Pancreas (tissue), 10 donors: ENCODE results near the gene NRIP2. TPM values are rescaled to one million over a fixed set of nuclear protein-coding genes. Genes with fewer than 3 reads are reported as not detected.

Experiments
- ATAC-seq, 4 donors: fragments of 200-7000 bp; cut with Tn5 transposase; one replicate each; pipeline versions ENCODE4 v1.8.0 to v1.9.1; 2020; ENCODE audit warnings: mild to moderate bottlenecking in 4 of 4, moderate library complexity in 4 of 4
- DNase-seq, 6 donors: peaks; one replicate each; pipeline ENCODE4 v3.0.0-alpha.2; 2020
- FAIRE-seq: peaks from 2 replicates; lab custom pipeline; 2012; peaks lifted over from hg19 to GRCh38; lab: Jason Lieb, UNC
- H3K27ac ChIP-seq, 4 donors: fragments of 200-600 bp; sonication (generic); 1 replicate in 3 of 4; 2 replicates in 1 of 4; pipeline versions ENCODE4 v1.5.0 to v1.8.0; 2020
- H3K27me3 ChIP-seq, 4 donors: fragments of 200-600 bp; one replicate each; pipeline ENCODE4 v1.8.0; 2021
- H3K36me3 ChIP-seq, 3 donors: fragments of 200-600 bp; sonication (generic) in 1 of 3; one replicate each; pipeline versions ENCODE4 v1.5.0 to v1.8.0; 2020 to 2021
- H3K4me1 ChIP-seq, 3 donors: fragments of 200-600 bp; one replicate each; pipeline ENCODE4 v1.8.0; 2021
- H3K4me3 ChIP-seq, 4 donors: fragments of 200-600 bp; sonication (generic) in 2 of 4; one replicate each; pipeline versions ENCODE4 v1.5.0 to v1.8.0; 2020 to 2021
- H3K9me3 ChIP-seq, 4 donors: fragments of 200-600 bp; one replicate each; pipeline ENCODE4 v1.8.0; 2021
- WGBS, 2 donors: extraction: QIAGEN DNeasy Blood & Tissue Kit; methylation state at CpG; one replicate each; pipeline ENCODE4 v1.1.7; 2013; 5-methylcytosine and 5-hydroxymethylcytosine counted together
- intact Hi-C, 3 donors: fragments of 100-400 bp; cut with DNase I; formaldehyde crosslinking; loops; one replicate each; pipeline versions ENCODE4 v1.11.1 to v1.14.2; 2022
- polyA plus RNA-seq, 2 donors: library from polyadenylated mRNA; stranded (reverse); fragments of 200-250 nt; gene quantifications; one replicate each; pipeline ENCODE4 v1.2.3, GENCODE V29; 2013
- total RNA-seq, 6 donors: library from RNA; stranded (reverse); fragmentation: NEBNext Ultra II Directional in 4 of 6; extraction: Animal tissue kit (Norgen Biotek cat#: 25700) in 4 of 6; gene quantifications; one replicate each; pipeline versions ENCODE4 v1.2.1 to v1.2.4, GENCODE V29; 2021 to 2023
- TF ChIP-seq, protein P1 (sequence below), 4 donors: fragments of 200-600 bp; sonication (generic) in 3 of 4; IDR thresholded peaks; one replicate each; pipeline versions ENCODE4 v1.5.0 to v1.8.0; 2021; ENCODE audit warnings: antibody characterized with exemption in 4 of 4
- donor health status: healthy with polysubstance abuse.
- donor health status: DM: no; HTN: no; CAD: no; lungs with moderate emphysema.
- donor health status: DM: no; HTN: no; CAD: no.
- donor health status: control.
- donor health status: control.
- donor health status: Bipolar disorder and iron deficiency.
- donor health status: DM: yes; HTN: yes; CAD: no.
- donor health status: DM: no; HTN: no; CAD: no.
- donor health status: DM: no; HTN: no; CAD: no.
- donor health status: DM: yes; HTN: yes; CAD: no.

The NRIP2 gene
- total and polyA plus RNA-seq, 8 donors, result 0.13 to 1.2 (median 0.56) TPM

GRCh38 chr12:2823483-2823882 is 11.4 kb downstream of the NRIP2 start:
- H3K27ac ChIP-seq, result no peak overlapping the region
- no peak for FAIRE-seq
- WGBS, 2 donors, result 78 to 79% methylated on average over 7 of the region's 7 CpGs
- peaks cover 9 to 89% (median 33%) of the 10 kb centered on the region in 3 donors for H3K36me3 ChIP-seq
- H3K27me3 ChIP-seq, result no peaks in the 10 kb centered on the region
- no peaks in the 10 kb centered on the region for H3K4me1 ChIP-seq
- DNase-seq, result no peak
- no peaks in the 10 kb centered on the region for H3K9me3 ChIP-seq
- TF ChIP-seq, protein P1, sequence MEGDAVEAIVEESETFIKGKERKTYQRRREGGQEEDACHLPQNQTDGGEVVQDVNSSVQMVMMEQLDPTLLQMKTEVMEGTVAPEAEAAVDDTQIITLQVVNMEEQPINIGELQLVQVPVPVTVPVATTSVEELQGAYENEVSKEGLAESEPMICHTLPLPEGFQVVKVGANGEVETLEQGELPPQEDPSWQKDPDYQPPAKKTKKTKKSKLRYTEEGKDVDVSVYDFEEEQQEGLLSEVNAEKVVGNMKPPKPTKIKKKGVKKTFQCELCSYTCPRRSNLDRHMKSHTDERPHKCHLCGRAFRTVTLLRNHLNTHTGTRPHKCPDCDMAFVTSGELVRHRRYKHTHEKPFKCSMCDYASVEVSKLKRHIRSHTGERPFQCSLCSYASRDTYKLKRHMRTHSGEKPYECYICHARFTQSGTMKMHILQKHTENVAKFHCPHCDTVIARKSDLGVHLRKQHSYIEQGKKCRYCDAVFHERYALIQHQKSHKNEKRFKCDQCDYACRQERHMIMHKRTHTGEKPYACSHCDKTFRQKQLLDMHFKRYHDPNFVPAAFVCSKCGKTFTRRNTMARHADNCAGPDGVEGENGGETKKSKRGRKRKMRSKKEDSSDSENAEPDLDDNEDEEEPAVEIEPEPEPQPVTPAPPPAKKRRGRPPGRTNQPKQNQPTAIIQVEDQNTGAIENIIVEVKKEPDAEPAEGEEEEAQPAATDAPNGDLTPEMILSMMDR (IDR thresholded peaks at IDR 0.05), result no peak
- no peak overlapping the region for H3K4me3 ChIP-seq
- no peak for ATAC-seq
- intact Hi-C loops, result no loop called here

DNA sequence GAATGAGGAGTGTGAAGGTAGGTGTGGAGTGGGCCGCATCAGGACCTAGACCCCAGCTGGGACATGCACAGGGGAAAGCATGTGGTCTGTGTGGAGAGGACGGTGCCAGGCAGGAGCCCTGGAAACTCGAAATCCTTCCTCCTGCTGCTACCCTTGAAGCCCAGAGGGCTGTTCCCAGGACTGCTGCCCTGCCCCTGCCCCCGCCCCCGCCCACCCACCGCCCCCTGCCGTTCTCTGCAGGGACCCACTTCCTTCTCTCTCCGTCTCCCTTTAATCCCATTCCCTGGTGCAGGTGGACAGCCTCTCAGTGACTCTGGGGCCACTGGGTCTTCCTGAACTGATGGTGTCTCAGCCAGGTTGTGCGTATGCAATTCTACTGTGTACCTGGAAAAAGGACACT is 14.4 kb downstream of the NRIP2 start:
- Histone ChIP-seq H3K9me3 (no peaks in the 10 kb centered on the region), H3K27me3 (no peaks in the 10 kb centered on the region), H3K4me1 (no peaks in the 10 kb centered on the region), H3K4me3 (no peak overlapping the region), H3K36me3 (peaks cover 9 to 74% (median 31%) of the 10 kb centered on the region in 3 donors), H3K27ac (no peak overlapping the region)
- TF ChIP-seq, protein P1 (IDR thresholded peaks at IDR 0.05), result no peak
- FAIRE-seq, result no peak
- intact Hi-C loops, result no loop called here
- no peak for ATAC-seq
- no peak for DNase-seq
- 84 to 90% methylated on average over 8 to 9 of the region's 9 CpGs for WGBS, 2 donors

DNA sequence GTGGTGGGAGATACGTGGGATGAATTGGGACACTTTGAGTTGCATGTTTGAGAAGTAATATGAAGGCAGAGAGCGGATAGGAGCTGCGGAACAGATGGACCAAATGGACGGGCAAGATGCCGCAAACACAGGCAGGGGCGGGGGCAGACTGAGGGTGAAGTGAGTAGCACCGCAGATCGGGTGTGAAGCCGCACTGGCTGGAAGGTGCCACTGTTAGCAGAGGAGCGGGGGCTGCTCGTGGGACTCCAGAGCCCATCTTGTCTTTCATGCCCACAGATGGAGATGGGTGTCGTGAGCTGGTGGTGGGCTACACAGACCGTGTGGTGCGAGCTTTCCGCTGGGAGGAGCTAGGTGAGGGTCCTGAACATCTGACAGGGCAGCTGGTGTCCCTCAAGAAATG is 15.0 kb downstream of the NRIP2 start:
- TF ChIP-seq, protein P1 (IDR thresholded peaks at IDR 0.05), result no peak
- Histone ChIP-seq H3K27ac (no peak overlapping the region), H3K4me3 (no peak overlapping the region), H3K27me3 (no peaks in the 10 kb centered on the region), H3K36me3 (peaks cover 7 to 67% (median 26%) of the 10 kb centered on the region in 3 donors), H3K4me1 (no peaks in the 10 kb centered on the region), H3K9me3 (no peaks in the 10 kb centered on the region)
- FAIRE-seq, result no peak
- no peak for DNase-seq
- intact Hi-C loops, result no loop called here
- 95 to 96% methylated on average over 15 of the region's 15 CpGs for WGBS, 2 donors
- no peak for ATAC-seq

- DNase-seq, result peak in 1 of 6 donors; percentile 51
- Histone ChIP-seq H3K9me3 (no peaks in the 10 kb centered on the region), H3K27me3 (no peaks in the 10 kb centered on the region), H3K4me3 (peak overlapping the region; percentile 37 to 61 (median 57)), H3K36me3 (peaks cover 0 to 11% (median 7%) of the 10 kb centered on the region in 3 donors), H3K4me1 (peaks cover 8 to 12% (median 10%) of the 10 kb centered on the region in 3 donors), H3K27ac (peak overlapping the region; percentile 90 to 96 (median 94))
- ATAC-seq, result peak; percentile 31 to 72 (median 52)
- TF ChIP-seq, protein P1 (IDR thresholded peaks at IDR 0.05), result peak in 3 of 4 donors; percentile 16 to 36 (median 31)
- intact Hi-C loops, result no loop called here
- no peak for FAIRE-seq
- WGBS, 2 donors, result 7 to 11% methylated on average over 10 of the region's 10 CpGs
These were observed 21.3 kb downstream of the NRIP2 start for GRCh38 chr12:2813214-2814185.
